ENCODE results near the gene FSTL5. TPM values are rescaled to one million over a fixed set of nuclear protein-coding genes. Genes with fewer than 3 reads are reported as not detected.

FSTL5 gene
- total RNA-seq, 4 donors from 2014 or later = not detected

GRCh38 chr4:161466316-161466715, 697.5 kb downstream of the FSTL5 start:
- WGBS, 2 donors = 60 to 75% methylated on average over 4 of the region's 4 CpGs
- Histone ChIP-seq H3K27me3 (no peaks in the 10 kb centered on the region), H3K4me1 (no peaks in the 10 kb centered on the region), H3K4me3 (no peak overlapping the region), H3K9me3 (no peaks in the 10 kb centered on the region), H3K27ac (no peak overlapping the region), H3K36me3 (no peaks in the 10 kb centered on the region)
- intact Hi-C loops (cut with DNase I) = no loop called here
- TF ChIP-seq POLR2A (IDR thresholded peaks at IDR 0.05) (no peak), CTCF (IDR thresholded peaks at IDR 0.05) (no peak)
- DNase-seq = no peak

GRCh38 chr4:161463436-161463835, 700.4 kb downstream of the FSTL5 start:
- intact Hi-C loops (cut with DNase I) = no loop called here
- no peak overlapping the region for H3K27ac ChIP-seq
- no peaks in the 10 kb centered on the region for H3K4me1 ChIP-seq
- no peaks in the 10 kb centered on the region for H3K27me3 ChIP-seq
- peaks cover 0 to 5% (median 0%) of the 10 kb centered on the region in 3 donors for H3K9me3 ChIP-seq
- 60 to 66% methylated on average over 2 of the region's 2 CpGs for WGBS, 2 donors
- H3K36me3 ChIP-seq = no peaks in the 10 kb centered on the region
- no peak overlapping the region for H3K4me3 ChIP-seq
- TF ChIP-seq POLR2A (IDR thresholded peaks at IDR 0.05) (no peak), CTCF (IDR thresholded peaks at IDR 0.05) (no peak)
- no peak for DNase-seq

GRCh38 chr4:161457906-161458305, 705.9 kb downstream of the FSTL5 start:
- H3K4me1 ChIP-seq = no peaks in the 10 kb centered on the region
- no peaks in the 10 kb centered on the region for H3K27me3 ChIP-seq
- no peak overlapping the region for H3K27ac ChIP-seq
- no peaks in the 10 kb centered on the region for H3K36me3 ChIP-seq
- H3K9me3 ChIP-seq = peaks cover 0 to 5% (median 0%) of the 10 kb centered on the region in 3 donors
- 82 to 83% methylated on average over 3 of the region's 3 CpGs for WGBS, 2 donors
- no peak overlapping the region for H3K4me3 ChIP-seq
- DNase-seq = no peak
- intact Hi-C loops (cut with DNase I) = no loop called here
- TF ChIP-seq CTCF (IDR thresholded peaks at IDR 0.05) (no peak), POLR2A (IDR thresholded peaks at IDR 0.05) (no peak)

GRCh38 chr4:161457311-161457710, 706.5 kb downstream of the FSTL5 start:
- Histone ChIP-seq H3K36me3 (no peaks in the 10 kb centered on the region), H3K27ac (no peak overlapping the region), H3K4me1 (no peaks in the 10 kb centered on the region), H3K27me3 (no peaks in the 10 kb centered on the region), H3K4me3 (no peak overlapping the region), H3K9me3 (peaks cover 0 to 5% (median 0%) of the 10 kb centered on the region in 3 donors)
- no peak for TF ChIP-seq CTCF (IDR thresholded peaks at IDR 0.05)
- no peak for TF ChIP-seq POLR2A (IDR thresholded peaks at IDR 0.05)
- 7 to 23% methylated on average over 1 of the region's 1 CpG for WGBS, 2 donors
- no peak for DNase-seq
- intact Hi-C loops (cut with DNase I) = no loop called here

GRCh38 chr4:161454860-161455259, 708.9 kb downstream of the FSTL5 start:
- Histone ChIP-seq H3K27me3 (no peaks in the 10 kb centered on the region), H3K4me1 (no peaks in the 10 kb centered on the region), H3K27ac (no peak overlapping the region), H3K4me3 (no peak overlapping the region), H3K9me3 (no peaks in the 10 kb centered on the region), H3K36me3 (no peaks in the 10 kb centered on the region)
- TF ChIP-seq CTCF (IDR thresholded peaks at IDR 0.05) (no peak), POLR2A (IDR thresholded peaks at IDR 0.05) (no peak)
- intact Hi-C loops (cut with DNase I) = no loop called here
- WGBS, 2 donors = 47 to 73% methylated on average over 2 of the region's 2 CpGs
- no peak for DNase-seq

All from esophagus squamous epithelium (tissue), 5 donors.